Panc1 (cell line): ENCODE data around the gene GRID2. TPM values are rescaled to one million over a fixed set of nuclear protein-coding genes. Genes with fewer than 3 reads are reported as not detected.

Experiments
- ATAC-seq: fragments of 200-7000 bp; cut with Tn5 transposase; 2 replicates; pipeline ENCODE4 v1.9.1; 2020; ENCODE audit warnings: mild to moderate bottlenecking, moderate library complexity
- BruUV-seq: library from RNA; stranded (reverse); fragments of 400-500 nt; replicated peaks from 2 replicates; lab custom pipeline; 2021; lab: Mats Ljungman, UMichigan
- CTCF ChIA-PET: fragments of 300-600 bp; sonication (Branson Sonifier 250); formaldehyde crosslinking; loops from one replicate; lab custom pipeline; 2022; ENCODE audit warnings: antibody characterized with exemption; lab: Charles Lee
- POLR2A ChIA-PET: fragments of 300-600 bp; sonication (Branson Sonifier 250); formaldehyde crosslinking; loops from one replicate; lab custom pipeline; 2022; ENCODE audit warnings: antibody characterized with exemption; lab: Charles Lee
- DNase-seq: peaks from one replicate; pipeline ENCODE4 v3.0.0-alpha.2; 2010; ENCODE audit warnings: low read depth, low spot score
- H3K27ac ChIP-seq: 2 replicates; pipeline ENCODE4 v1.5.1; 2011; ENCODE audit warnings: mild to moderate bottlenecking, low read length, inconsistent platforms
- H3K27me3 ChIP-seq: fragments of 200-500 bp; sonication (Bioruptor generic); 2 replicates; pipeline ENCODE4 v1.6.0; 2014; ENCODE audit warnings: low read length, inconsistent platforms; ENCODE audit not compliant: control insufficient read depth, insufficient read depth
- H3K36me3 ChIP-seq: fragments of 200-500 bp; sonication (Bioruptor generic); 2 replicates; pipeline ENCODE4 v1.5.1; 2014; ENCODE audit warnings: inconsistent platforms, mild to moderate bottlenecking, low read length, moderate library complexity; ENCODE audit not compliant: control insufficient read depth, insufficient read depth
- H3K4me1 ChIP-seq: 2 replicates; pipeline ENCODE4 v1.5.1; 2011; ENCODE audit warnings: inconsistent platforms, mild to moderate bottlenecking, low read length, moderate library complexity; ENCODE audit not compliant: control insufficient read depth, insufficient read depth
- H3K4me3 ChIP-seq, 2 experiments: 2 replicates each; pipeline ENCODE4 v1.5.1; 2011 to 2012; ENCODE audit warnings: low read depth in 2 of 2, low read length in 2 of 2, mild to moderate bottlenecking in 2 of 2, inconsistent platforms in 1 of 2, moderate library complexity in 1 of 2
- H3K9me3 ChIP-seq: fragments of 200-500 bp; sonication (Bioruptor generic); 2 replicates; pipeline ENCODE4 v1.5.1; 2014; ENCODE audit warnings: low read depth, mild to moderate bottlenecking, inconsistent platforms, low read length, moderate library complexity; ENCODE audit not compliant: control insufficient read depth, insufficient read depth
- CTCF ChIP-seq: fragments of 450-650 bp; IDR thresholded peaks from 2 replicates; pipeline ENCODE4 v1.5.1; 2017; ENCODE audit warnings: mild to moderate bottlenecking
- POLR2AphosphoS5 ChIP-seq: IDR thresholded peaks from 2 replicates; pipeline ENCODE4 v1.6.1; 2012; ENCODE audit warnings: mild to moderate bottlenecking, low read depth, low read length, moderate library complexity
- REST ChIP-seq, 2 experiments: IDR thresholded peaks; 2 replicates each; pipeline ENCODE4 v1.6.1; 2011 to 2012; ENCODE audit warnings: low read depth in 2 of 2, control low read depth in 1 of 2, low read length in 1 of 2, mild to moderate bottlenecking in 1 of 2, moderate library complexity in 1 of 2; ENCODE audit not compliant: insufficient read depth in 1 of 2
- SIN3A ChIP-seq: IDR thresholded peaks from 2 replicates; pipeline ENCODE4 v1.6.1; 2012; ENCODE audit warnings: low read depth, mild to moderate bottlenecking, low read length, moderate library complexity, borderline replicate concordance; ENCODE audit not compliant: insufficient read depth
- TCF7L2 ChIP-seq: IDR thresholded peaks from 2 replicates; pipeline ENCODE4 v1.6.1; 2011; ENCODE audit warnings: mild to moderate bottlenecking, low read depth, low read length, inconsistent platforms
- in situ Hi-C: cut with HindIII; loops from 2 replicates; pipeline ENCODE4 v1.10.0; 2016; ENCODE audit warnings: low sequenced_read_pairs, low pct_unique_long_range_greater_than_20kb
- intact Hi-C: fragments of 100-400 bp; cut with micrococcal nuclease; formaldehyde crosslinking; loops from one replicate; pipeline ENCODE4 v1.10.0; 2022; ENCODE audit not compliant: unreplicated experiment
- total RNA-seq: library from RNA; stranded (reverse); gene quantifications from one replicate; pipeline ENCODE4 v1.2.1, GENCODE V29; 2021; ENCODE audit not compliant: unreplicated experiment

The GRID2 gene
- total RNA-seq, 1 experiment from 2014 or later = 0.08 TPM

DNA sequence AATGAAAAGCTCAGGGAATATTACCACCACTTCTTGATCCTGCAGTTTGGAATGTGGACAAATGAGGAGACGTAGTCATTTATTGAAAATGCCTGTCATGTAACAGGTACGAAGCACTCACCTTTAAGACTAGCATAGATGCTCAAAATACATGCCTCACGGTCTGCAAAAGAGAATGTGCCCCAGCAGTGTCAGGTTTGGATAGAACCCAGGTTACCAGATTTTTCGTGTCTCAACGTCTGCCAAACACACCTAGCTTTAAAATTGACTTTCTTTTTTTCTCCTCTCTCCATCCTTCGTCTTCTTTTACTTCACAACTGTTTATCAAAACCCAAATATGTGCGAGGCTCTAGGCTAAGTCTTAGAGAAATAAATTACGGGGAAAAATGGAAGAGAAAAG lies 918.0 kb downstream of the GRID2 start:
- POLR2A ChIA-PET = no interaction called here
- Histone ChIP-seq H3K36me3 (no peaks in the 10 kb centered on the region), H3K4me3 (no peak overlapping the region), H3K9me3 (no peaks in the 10 kb centered on the region), H3K27me3 (no peaks in the 10 kb centered on the region), H3K4me1 (no peaks in the 10 kb centered on the region), H3K27ac (no peak overlapping the region)
- TF ChIP-seq REST (IDR thresholded peaks at IDR 0.05; ENCODE audit: insufficient read depth in 1 of 2, low read depth in 2 of 2, low read length in 1 of 2) (no peak), CTCF (no peak), TCF7L2 (no peak), POLR2AphosphoS5 (no peak), SIN3A (no peak)
- BruUV-seq = no TSS peak
- intact Hi-C loops (no loop called here), in situ Hi-C loops (no loop called here)
- ATAC-seq = no peak
- DNase-seq = no peak
- CTCF ChIA-PET = no interaction called here

DNA sequence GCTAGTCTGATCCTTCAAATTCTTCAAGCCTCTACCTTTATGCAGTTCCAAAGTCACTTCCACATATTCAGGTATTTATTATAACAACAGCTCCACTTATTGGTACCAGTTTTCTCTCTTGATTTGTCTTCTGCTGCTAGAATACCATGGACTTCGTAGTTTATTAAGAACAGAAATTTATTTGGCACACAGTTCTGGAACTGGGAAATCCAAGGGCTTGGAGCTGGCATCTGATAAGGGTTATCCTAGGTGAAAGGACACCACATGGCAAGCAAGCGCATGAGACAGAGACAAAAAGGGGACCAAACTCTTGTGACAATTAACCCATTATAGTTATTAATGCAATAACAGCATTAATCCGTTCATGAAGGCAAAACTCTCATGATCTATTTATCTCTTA lies 924.3 kb downstream of the GRID2 start:
- no peak for ATAC-seq
- Histone ChIP-seq H3K4me3 (no peak overlapping the region), H3K27me3 (no peaks in the 10 kb centered on the region), H3K9me3 (no peaks in the 10 kb centered on the region), H3K36me3 (no peaks in the 10 kb centered on the region; the same call in 1 of the 2 replicates), H3K4me1 (no peaks in the 10 kb centered on the region), H3K27ac (no peak overlapping the region)
- intact Hi-C loops (no loop called here), in situ Hi-C loops (no loop called here)
- DNase-seq = no peak
- BruUV-seq = no TSS peak
- ChIA-PET POLR2A (no interaction called here), CTCF (no interaction called here)
- TF ChIP-seq REST (IDR thresholded peaks at IDR 0.05; ENCODE audit: insufficient read depth in 1 of 2, low read depth in 2 of 2, low read length in 1 of 2) (no peak), POLR2AphosphoS5 (no peak), CTCF (no peak), TCF7L2 (no peak), SIN3A (no peak)
